HepG2 (cell line): ENCODE measurements around the gene AUH. TPM values are rescaled to one million over a fixed set of nuclear protein-coding genes. Genes with fewer than 3 reads are reported as not detected.
A peak's percentile ranks its signal among the peaks of the same experiment; 100 is the strongest.

Experiments
- ESRRA ChIP-seq: sonication (generic); formaldehyde crosslinking; IDR thresholded peaks from 2 replicates; pipeline ENCODE4 v1.5.1; 2020; ENCODE audit warnings: mild to moderate bottlenecking, low read depth, missing genetic modification reagents
- FLYWCH1 ChIP-seq: sonication (generic); formaldehyde crosslinking; IDR thresholded peaks from 2 replicates; pipeline ENCODE4 v1.8.1; 2023; ENCODE audit warnings: mild to moderate bottlenecking, missing genetic modification reagents
- FOXO4 ChIP-seq: sonication (generic); formaldehyde crosslinking; conservative IDR thresholded peaks from 2 replicates; pipeline ENCODE4 v1.8.1; 2023; ENCODE audit warnings: missing genetic modification reagents
- HMG20B ChIP-seq: conservative IDR thresholded peaks from 2 replicates; pipeline ENCODE4 v1.6.1; 2016; ENCODE audit warnings: missing genetic modification reagents, missing compliant biosample characterization
- HNRNPLL ChIP-seq: fragments of 200-400 bp; formaldehyde crosslinking; IDR thresholded peaks from 2 replicates; pipeline ENCODE4 v1.6.1; 2017; ENCODE audit warnings: mild to moderate bottlenecking, low read depth, low read length; ENCODE audit not compliant: poor library complexity, severe bottlenecking
- IRF9 ChIP-seq: sonication (generic); formaldehyde crosslinking; IDR thresholded peaks from 2 replicates; pipeline ENCODE4 v1.8.0; 2022; ENCODE audit warnings: missing genetic modification reagents, mild to moderate bottlenecking, borderline replicate concordance
- KAT7 ChIP-seq: IDR thresholded peaks from 2 replicates; pipeline ENCODE4 v1.6.1; 2018; ENCODE audit warnings: borderline replicate concordance, missing compliant biosample characterization
- KLF16 ChIP-seq, 2 experiments: sonication (generic) in 1 of 2; formaldehyde crosslinking in 1 of 2; IDR thresholded peaks; 2 replicates each; pipeline versions ENCODE4 v1.6.1 to v1.8.0; 2016 to 2023; ENCODE audit warnings: missing genetic modification reagents in 2 of 2, missing compliant biosample characterization in 1 of 2
- MAX ChIP-seq: IDR thresholded peaks from 2 replicates; pipeline ENCODE4 v1.6.1; 2012; ENCODE audit warnings: inconsistent platforms
- MXD4 ChIP-seq: IDR thresholded peaks from 2 replicates; pipeline ENCODE4 v1.6.1; 2016; ENCODE audit warnings: mild to moderate bottlenecking, missing biosample characterization, missing genetic modification reagents
- NFE2L2 ChIP-seq: fragments of 150-350 bp; IDR thresholded peaks from 2 replicates; pipeline ENCODE4 v1.6.1; 2014; ENCODE audit warnings: low read length
- NFRKB ChIP-seq: fragments of 450-650 bp; IDR thresholded peaks from 2 replicates; pipeline ENCODE4 v1.6.1; 2017
- POLR2G ChIP-seq: fragments of 200-400 bp; formaldehyde crosslinking; IDR thresholded peaks from 2 replicates; pipeline ENCODE4 v1.6.1; 2018; ENCODE audit warnings: mild to moderate bottlenecking, low read depth, low read length, moderate library complexity
- RBM39 ChIP-seq: fragments of 200-400 bp; formaldehyde crosslinking; IDR thresholded peaks from one replicate; pipeline ENCODE4 v1.6.1; 2018; ENCODE audit warnings: antibody characterized with exemption, mild to moderate bottlenecking, low read depth, low read length; ENCODE audit not compliant: poor library complexity, severe bottlenecking
- RNF2 ChIP-seq: fragments of 450-650 bp; conservative IDR thresholded peaks from 2 replicates; pipeline ENCODE4 v1.6.1; 2016; ENCODE audit warnings: low read depth
- SP2 ChIP-seq: sonication (generic); formaldehyde crosslinking; IDR thresholded peaks from 2 replicates; pipeline ENCODE4 v1.5.1; 2020; ENCODE audit warnings: mild to moderate bottlenecking, missing genetic modification reagents
- SRSF4 ChIP-seq: fragments of 200-400 bp; formaldehyde crosslinking; IDR thresholded peaks from one replicate; pipeline ENCODE4 v1.6.1; 2018; ENCODE audit warnings: mild to moderate bottlenecking, low read depth, low read length, moderate library complexity; ENCODE audit not compliant: poor library complexity, severe bottlenecking
- ZBTB43 ChIP-seq: sonication (generic); formaldehyde crosslinking; conservative IDR thresholded peaks from 2 replicates; pipeline ENCODE4 v1.4.0; 2020; ENCODE audit warnings: missing genetic modification reagents
- ZFP37 ChIP-seq: sonication (generic); formaldehyde crosslinking; IDR thresholded peaks from 2 replicates; pipeline ENCODE4 v1.4.0; 2020; ENCODE audit warnings: missing genetic modification reagents, borderline replicate concordance
- ZNF30 ChIP-seq: sonication (generic); formaldehyde crosslinking; IDR thresholded peaks from 2 replicates; pipeline ENCODE4 v1.5.0; 2020; ENCODE audit warnings: mild to moderate bottlenecking, missing genetic modification reagents
- ZNF33B ChIP-seq: sonication (generic); formaldehyde crosslinking; IDR thresholded peaks from 2 replicates; pipeline ENCODE4 v1.5.1; 2020; ENCODE audit warnings: mild to moderate bottlenecking, missing genetic modification reagents
- ZNF652 ChIP-seq: IDR thresholded peaks from 2 replicates; pipeline ENCODE4 v1.6.1; 2016; ENCODE audit warnings: low read depth, borderline replicate concordance
- ZNF674 ChIP-seq: sonication (generic); formaldehyde crosslinking; IDR thresholded peaks from 2 replicates; pipeline ENCODE4 v1.5.0; 2020; ENCODE audit warnings: low read depth, mild to moderate bottlenecking, missing genetic modification reagents
- ZNF780A ChIP-seq: sonication (generic); formaldehyde crosslinking; IDR thresholded peaks from 2 replicates; pipeline ENCODE4 v1.8.0; 2022; ENCODE audit warnings: mild to moderate bottlenecking, missing genetic modification reagents, moderate library complexity
- ZSCAN5A ChIP-seq: sonication (generic); formaldehyde crosslinking; IDR thresholded peaks from 2 replicates; pipeline ENCODE4 v1.8.0; 2022; ENCODE audit warnings: mild to moderate bottlenecking, missing genetic modification reagents, borderline replicate concordance
- polyA plus RNA-seq, 8 experiments: library from polyadenylated mRNA; depleted of rRNA in 3 of 8; stranded (reverse) in 7 of 8; unstranded in 1 of 8; fragments of >200 nt; fragmentation: Illumina TruSeq in 4 of 8; extraction: Trizol in 4 of 8; gene quantifications; 2 replicates each; pipeline versions ENCODE4 v1.2.1 to v1.2.3, GENCODE V29; 2011 to 2016; ENCODE audit warnings: low read depth in 4 of 8, missing spikeins in 1 of 8, mixed read lengths in 1 of 8; ENCODE audit not compliant: insufficient read depth in 1 of 8
- total RNA-seq, 5 experiments: library from RNA; depleted of rRNA; stranded (reverse); fragments of >200 nt; fragmentation: Illumina TruSeq; extraction: Trizol; gene quantifications; 2 replicates each; pipeline ENCODE4 v1.2.3, GENCODE V29; 2016; ENCODE audit warnings: low read depth in 1 of 5

AUH gene
- total and polyA plus RNA-seq, 2 of the 13 experiments (the other 11 are each of a cell fraction or from before 2014, with no cell fraction given) = 25.8 to 31.9 TPM

GRCh38 chr9:91361291-91362050 is at the start of gene AUH (continued):
- no peak for TF ChIP-seq SRSF4
- TF ChIP-seq ZBTB43 (CRISPR knock-in tag) = peak; percentile 46; the same call in 1 of the 2 replicates
- peak; percentile 38; the same call in 1 of the 2 replicates for TF ChIP-seq MAX
- peak; percentile 70 for TF ChIP-seq POLR2G
- no peak for TF ChIP-seq RNF2
- TF ChIP-seq HNRNPLL = peak; percentile 52
- no peak for TF ChIP-seq ZFP37 (CRISPR knock-in tag)
- no peak for TF ChIP-seq NFRKB
- 0 out of 2 replicates have a peak, but pooled peaks have one; percentile 40 for TF ChIP-seq ZNF780A (CRISPR knock-in tag)
- peak; percentile 69; the same call in 1 of the 2 replicates for TF ChIP-seq IRF9 (CRISPR knock-in tag)
- TF ChIP-seq FLYWCH1 (CRISPR knock-in tag) = no peak
- no peak for TF ChIP-seq ZNF652 (CRISPR knock-in tag)
- TF ChIP-seq KAT7 = peak; percentile 79; the same call in 1 of the 2 replicates
- no peak for TF ChIP-seq NFE2L2
- peak in 1 of 2 experiments; percentile 59; a peak in 2 of 4 replicates for TF ChIP-seq KLF16 (CRISPR knock-in tag; IDR thresholded peaks at IDR 0.05)
- 0 out of 2 replicates have a peak, but pooled peaks have one; percentile 57 for TF ChIP-seq ZNF674 (CRISPR knock-in tag)
- no peak for TF ChIP-seq HMG20B (CRISPR knock-in tag)
- no peak for TF ChIP-seq ZNF33B (CRISPR knock-in tag)
- TF ChIP-seq ZNF30 (CRISPR knock-in tag) = no peak
- no peak for TF ChIP-seq SP2 (CRISPR knock-in tag)
- TF ChIP-seq FOXO4 (CRISPR knock-in tag) = no peak
- TF ChIP-seq RBM39 = no peak
- peak; percentile 52 for TF ChIP-seq MXD4 (CRISPR knock-in tag)
- TF ChIP-seq ZSCAN5A (CRISPR knock-in tag) = peak; percentile 33; the same call in 1 of the 2 replicates
- TF ChIP-seq ESRRA (CRISPR knock-in tag) = peak; percentile 75; the same call in 1 of the 2 replicates
